HL-60 (cell line): ENCODE results near the gene NARS2.

Source experiments
- DNase-seq, 2 experiments: peaks; one replicate each; pipeline ENCODE4 v3.0.0-alpha.2; 2010 to 2020; ENCODE audit warnings: low read depth in 1 of 2, low spot score in 1 of 2
- H3K27ac ChIP-seq: fragments of 250-450 bp; sonication (Bioruptor Pico); replicated peaks from 2 replicates; pipeline ENCODE4 v1.5.1; 2020; ENCODE audit warnings: mild to moderate bottlenecking, moderate library complexity
- H3K27me3 ChIP-seq: fragments of 250-450 bp; sonication (Bioruptor Pico); 2 replicates; pipeline ENCODE4 v1.5.1; 2021; ENCODE audit warnings: mild to moderate bottlenecking, moderate library complexity; ENCODE audit not compliant: insufficient read depth, poor library complexity, severe bottlenecking
- H3K4me3 ChIP-seq: replicated peaks from 2 replicates; pipeline ENCODE4 v1.5.1; 2011; ENCODE audit warnings: mild to moderate bottlenecking, control low read depth, low read length; ENCODE audit not compliant: insufficient read depth
- GABPA ChIP-seq: IDR thresholded peaks from 2 replicates; pipeline ENCODE4 v1.6.1; 2012; ENCODE audit warnings: low read depth
- POLR2AphosphoS5 ChIP-seq: IDR thresholded peaks from 2 replicates; pipeline ENCODE4 v1.6.1; 2012; ENCODE audit warnings: low read depth
- REST ChIP-seq: IDR thresholded peaks from 2 replicates; pipeline ENCODE4 v1.6.1; 2012; ENCODE audit warnings: low read depth; ENCODE audit not compliant: insufficient replicate concordance
- SPI1 ChIP-seq: IDR thresholded peaks from 2 replicates; pipeline ENCODE4 v1.6.1; 2012; ENCODE audit warnings: low read depth, mild to moderate bottlenecking, borderline replicate concordance
- TF ChIP-seq, protein P1 (sequence below): IDR thresholded peaks from one replicate; pipeline ENCODE4 v1.5.1; 2011; ENCODE audit warnings: low read length, control low read depth, inconsistent platforms; ENCODE audit not compliant: insufficient read depth

Gene NARS2

DNA sequence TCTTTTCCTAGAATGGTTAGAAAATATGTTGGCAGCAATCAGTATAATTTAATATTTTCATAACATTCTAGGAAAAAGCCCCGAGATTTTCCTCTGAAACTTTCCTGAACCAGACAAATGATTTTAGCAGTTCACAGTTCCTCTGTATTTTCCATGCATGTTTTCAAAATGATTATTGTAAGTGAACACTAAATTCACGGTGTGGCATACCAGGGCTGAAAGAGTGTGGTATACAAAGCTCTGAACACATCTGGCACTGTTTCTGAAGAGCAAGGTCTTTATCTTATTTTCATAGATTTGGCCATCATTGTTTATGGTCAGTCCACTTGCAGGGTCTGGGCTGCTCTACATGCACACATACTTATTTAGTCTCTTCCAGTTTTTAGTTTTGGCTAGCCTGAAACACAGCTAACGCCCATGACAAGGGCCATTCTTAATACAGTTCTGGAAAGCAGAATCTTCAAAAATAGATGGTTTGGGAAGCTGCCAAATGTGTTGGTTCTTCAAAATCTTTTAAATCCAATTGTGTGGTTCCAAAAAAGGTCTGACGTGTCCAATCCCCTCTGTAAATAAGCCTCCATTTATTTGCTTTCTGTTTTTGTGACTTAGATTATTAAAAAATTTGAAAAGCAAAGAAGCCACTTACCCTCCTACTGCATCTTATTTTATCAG lies 149.1 kb downstream of the NARS2 start:
- TF ChIP-seq GABPA (no peak), SPI1 (no peak), REST (no peak), POLR2AphosphoS5 (no peak)
- TF ChIP-seq, protein P1, sequence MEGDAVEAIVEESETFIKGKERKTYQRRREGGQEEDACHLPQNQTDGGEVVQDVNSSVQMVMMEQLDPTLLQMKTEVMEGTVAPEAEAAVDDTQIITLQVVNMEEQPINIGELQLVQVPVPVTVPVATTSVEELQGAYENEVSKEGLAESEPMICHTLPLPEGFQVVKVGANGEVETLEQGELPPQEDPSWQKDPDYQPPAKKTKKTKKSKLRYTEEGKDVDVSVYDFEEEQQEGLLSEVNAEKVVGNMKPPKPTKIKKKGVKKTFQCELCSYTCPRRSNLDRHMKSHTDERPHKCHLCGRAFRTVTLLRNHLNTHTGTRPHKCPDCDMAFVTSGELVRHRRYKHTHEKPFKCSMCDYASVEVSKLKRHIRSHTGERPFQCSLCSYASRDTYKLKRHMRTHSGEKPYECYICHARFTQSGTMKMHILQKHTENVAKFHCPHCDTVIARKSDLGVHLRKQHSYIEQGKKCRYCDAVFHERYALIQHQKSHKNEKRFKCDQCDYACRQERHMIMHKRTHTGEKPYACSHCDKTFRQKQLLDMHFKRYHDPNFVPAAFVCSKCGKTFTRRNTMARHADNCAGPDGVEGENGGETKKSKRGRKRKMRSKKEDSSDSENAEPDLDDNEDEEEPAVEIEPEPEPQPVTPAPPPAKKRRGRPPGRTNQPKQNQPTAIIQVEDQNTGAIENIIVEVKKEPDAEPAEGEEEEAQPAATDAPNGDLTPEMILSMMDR: no peak
- H3K27ac ChIP-seq: peak overlapping the region; percentile 29

DNA sequence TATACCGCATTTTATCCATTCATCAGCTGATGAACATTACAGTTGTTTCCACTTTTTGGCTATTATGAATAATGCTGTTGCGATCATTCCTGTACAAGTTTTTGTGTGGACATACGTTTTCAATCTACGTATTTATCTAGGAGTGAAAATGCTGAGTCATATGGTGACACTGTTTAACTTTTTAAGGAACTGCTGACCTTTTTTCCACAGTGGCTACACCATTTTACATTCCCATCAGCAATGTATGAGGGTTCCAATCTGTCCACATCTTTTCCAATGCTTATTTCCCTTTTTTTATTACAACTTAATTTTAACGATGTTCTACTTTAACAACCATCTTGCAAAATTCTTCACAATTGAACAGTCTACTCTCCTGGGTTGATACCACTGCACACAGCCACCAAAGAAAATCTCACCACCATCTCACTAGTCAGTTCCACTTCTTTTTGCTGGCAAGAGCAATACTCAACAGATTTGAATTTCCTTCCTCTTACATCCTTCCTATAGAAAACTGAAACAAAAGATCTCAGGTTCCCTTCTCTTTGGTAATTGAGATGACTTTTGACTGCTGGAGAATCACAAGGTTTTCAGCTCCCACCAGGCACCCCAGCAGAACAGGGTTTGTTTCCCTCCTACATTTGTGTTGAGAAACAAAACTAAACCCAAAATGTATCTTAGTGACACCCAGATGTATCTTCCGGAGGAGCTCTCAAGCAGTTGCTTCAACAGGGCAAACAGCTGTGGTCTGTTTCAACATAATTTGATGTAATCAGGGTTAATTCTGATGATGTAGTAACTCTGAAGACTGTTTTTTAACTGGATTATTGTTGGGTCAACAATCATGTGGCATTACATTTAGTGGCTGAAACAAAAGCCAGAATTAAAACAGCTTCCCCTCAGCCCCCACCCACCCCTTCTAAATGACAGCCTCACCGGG lies 150.1 kb downstream of the NARS2 start:
- peak overlapping the region; percentile 17; the same call in 1 of the 2 replicates for H3K4me3 ChIP-seq
- peak; percentile 82 to 83 for DNase-seq
- H3K27ac ChIP-seq: peak overlapping the region; percentile 68
- TF ChIP-seq REST (no peak), SPI1 (0 out of 2 replicates have a peak, but pooled peaks have one; percentile 1), POLR2AphosphoS5 (peak; percentile 79; the same call in 1 of the 2 replicates)
- H3K27me3 ChIP-seq: no peaks in the 10 kb centered on the region

More for the DNA sequence above, 149.1 kb downstream of the NARS2 start:
- Histone ChIP-seq H3K27me3 (no peaks in the 10 kb centered on the region), H3K4me3 (no peak overlapping the region)
- no peak for DNase-seq

DNA sequence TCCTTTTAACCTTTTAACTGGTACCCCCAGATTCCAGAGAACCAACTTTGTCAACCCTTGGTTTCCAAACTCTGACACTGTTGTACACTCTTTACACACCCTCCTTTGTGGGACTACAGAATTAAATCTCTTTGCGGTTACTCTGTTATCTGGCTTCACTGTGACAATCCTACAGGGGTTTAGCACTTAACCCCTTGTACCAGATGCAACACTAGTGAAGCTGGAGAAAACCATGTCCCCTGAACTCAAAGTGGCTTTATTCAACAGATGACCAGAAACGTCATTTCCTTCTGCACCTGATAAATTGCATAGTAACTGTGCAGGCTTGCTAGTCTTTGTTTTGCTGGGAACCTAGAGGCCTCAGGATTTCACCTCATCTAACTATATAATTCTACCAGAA lies 151.4 kb downstream of the NARS2 start:
- TF ChIP-seq REST (no peak), POLR2AphosphoS5 (no peak), SPI1 (no peak), GABPA (no peak)
- TF ChIP-seq, protein P1: no peak
- H3K27me3 ChIP-seq: no peaks in the 10 kb centered on the region
- no peak overlapping the region for H3K4me3 ChIP-seq
- no peak overlapping the region for H3K27ac ChIP-seq
- DNase-seq: no peak
